Lower lobe of right lung (tissue), 2 donors: ENCODE data around the gene CGREF1. TPM values are rescaled to one million over a fixed set of nuclear protein-coding genes. Genes with fewer than 3 reads are reported as not detected.

Source experiments
- ATAC-seq, 2 donors: fragments of 200-7000 bp; cut with Tn5 transposase; one replicate each; pipeline ENCODE4 v1.9.1; 2020 to 2022; ENCODE audit warnings: mild to moderate bottlenecking in 2 of 2, moderate library complexity in 2 of 2
- DNase-seq: peaks from one replicate; pipeline ENCODE4 v3.0.0-alpha.2; 2020
- H3K27ac ChIP-seq: fragments of 200-600 bp; one replicate; pipeline ENCODE4 v1.8.0; 2022
- H3K27me3 ChIP-seq: fragments of 200-600 bp; one replicate; pipeline ENCODE4 v1.8.0; 2022; ENCODE audit warnings: low read depth
- H3K36me3 ChIP-seq: fragments of 200-600 bp; one replicate; pipeline ENCODE4 v1.8.0; 2022; ENCODE audit warnings: mild to moderate bottlenecking
- H3K4me1 ChIP-seq: fragments of 200-600 bp; one replicate; pipeline ENCODE4 v1.8.0; 2022
- H3K4me3 ChIP-seq: fragments of 200-600 bp; one replicate; pipeline ENCODE4 v1.8.0; 2022; ENCODE audit warnings: mild to moderate bottlenecking
- H3K9me3 ChIP-seq: fragments of 200-600 bp; one replicate; pipeline ENCODE4 v1.8.0; 2022
- CTCF ChIP-seq: fragments of 200-600 bp; IDR thresholded peaks from one replicate; pipeline ENCODE4 v1.8.0; 2022; ENCODE audit warnings: antibody characterized with exemption, mild to moderate bottlenecking
- intact Hi-C: fragments of 100-400 bp; cut with DNase I; formaldehyde crosslinking; loops from one replicate; pipeline ENCODE4 v1.11.0; 2022
- total RNA-seq: library from RNA; stranded (reverse); fragmentation: NEBNext Ultra II Directional; extraction: Animal tissue kit (Norgen Biotek cat#: 25700); gene quantifications from one replicate; pipeline ENCODE4 v1.2.1, GENCODE V29; 2021
- donor health status: DM: no; HTN: yes; CAD: no; lungs with severe emphysema.

The CGREF1 gene
- total RNA-seq, 1 donor from 2014 or later: 0.74 TPM

DNA sequence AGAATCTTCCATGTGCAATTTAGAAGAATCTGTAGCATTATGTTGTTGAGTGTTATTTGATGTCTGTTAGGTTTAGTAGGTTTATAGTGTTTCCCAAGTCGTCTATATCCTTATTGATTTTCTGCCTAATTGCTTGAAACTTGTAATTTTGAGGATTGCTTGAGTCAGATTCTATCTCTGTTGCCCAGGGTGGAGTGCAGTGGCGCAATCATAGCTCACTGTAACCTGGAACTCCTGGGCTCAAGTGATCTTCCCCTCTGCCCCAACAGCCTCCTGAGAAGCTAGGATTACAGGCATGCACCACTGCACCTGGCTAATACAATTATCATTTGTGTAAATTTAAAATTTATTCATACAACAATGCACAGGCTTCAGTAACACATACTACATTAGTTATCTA lies 26.8 kb upstream of the CGREF1 start:
- no peak for TF ChIP-seq CTCF
- Histone ChIP-seq H3K4me1 (no peaks in the 10 kb centered on the region), H3K9me3 (no peaks in the 10 kb centered on the region), H3K27ac (no peak overlapping the region), H3K36me3 (no peaks in the 10 kb centered on the region), H3K27me3 (peaks cover 8% of the 10 kb centered on the region), H3K4me3 (no peak overlapping the region)
- ATAC-seq (no peak), DNase-seq (no peak)
- intact Hi-C loops: no loop called here

GRCh38 chr2:27143285-27143684 lies 24.4 kb upstream of the CGREF1 start:
- intact Hi-C loops: no loop called here
- no peaks in the 10 kb centered on the region for H3K4me1 ChIP-seq
- ATAC-seq: no peak

DNA sequence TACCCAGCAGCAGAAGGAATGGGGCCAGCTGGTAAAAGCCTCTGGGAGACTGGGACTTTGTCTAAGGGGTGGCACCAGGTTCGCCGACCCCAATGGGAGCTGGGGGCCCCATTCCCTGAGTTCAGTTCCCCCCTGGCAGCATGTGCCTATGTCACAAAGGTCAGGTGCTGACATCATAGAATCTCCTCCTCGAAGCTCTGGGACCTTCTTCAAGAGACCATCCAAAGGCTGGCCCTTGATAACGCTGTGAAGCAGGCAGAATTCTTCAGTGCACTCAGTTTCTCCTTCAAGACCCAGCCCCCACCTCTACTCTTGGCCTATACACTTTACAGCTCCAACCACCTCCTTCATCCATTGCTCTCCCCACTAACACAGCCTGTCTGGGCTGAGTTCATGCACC lies 20.4 kb upstream of the CGREF1 start, which contains the start of gene PRR30:
Gene PRR30 (minus strand): TSS at position 101 of the 400 bp plus-strand sequence. CDS start 1,081 bp downstream, outside the sequence.
- DNase-seq (no peak), ATAC-seq (no peak)
- no peaks in the 10 kb centered on the region for H3K27me3 ChIP-seq
- intact Hi-C loops: no loop called here
- no peak within 1 kb of the TSS for H3K4me3 ChIP-seq
- H3K27ac ChIP-seq: no peak within 1 kb of the TSS
- H3K36me3 ChIP-seq: no peaks in the 10 kb centered on the region
- H3K9me3 ChIP-seq: no peaks in the 10 kb centered on the region
- no peak for TF ChIP-seq CTCF
- no peaks in the 10 kb centered on the region for H3K4me1 ChIP-seq

More at GRCh38 chr2:27143285-27143684, 24.4 kb upstream of the CGREF1 start:
- TF ChIP-seq CTCF: no peak
- H3K9me3 ChIP-seq: no peaks in the 10 kb centered on the region
- H3K4me3 ChIP-seq: no peak overlapping the region
- H3K36me3 ChIP-seq: no peaks in the 10 kb centered on the region
- DNase-seq: no peak
- H3K27me3 ChIP-seq: peaks cover 4% of the 10 kb centered on the region
- H3K27ac ChIP-seq: no peak overlapping the region

GRCh38 chr2:27138111-27138510 lies 19.2 kb upstream of the CGREF1 start:
- H3K27ac ChIP-seq: no peak overlapping the region
- no peak for TF ChIP-seq CTCF
- no peak for ATAC-seq
- DNase-seq: no peak
- H3K36me3 ChIP-seq: no peaks in the 10 kb centered on the region
- no peak overlapping the region for H3K4me3 ChIP-seq
- H3K4me1 ChIP-seq: peaks cover 8% of the 10 kb centered on the region
- no peaks in the 10 kb centered on the region for H3K27me3 ChIP-seq
- no peaks in the 10 kb centered on the region for H3K9me3 ChIP-seq
- intact Hi-C loops: no loop called here

GRCh38 chr2:27137322-27137935 lies 18.5 kb upstream of the CGREF1 start:
- no peak for TF ChIP-seq CTCF

More at GRCh38 chr2:27137322-27137935, 18.5 kb upstream of the CGREF1 start:
- Histone ChIP-seq H3K27ac (no peak overlapping the region), H3K27me3 (no peaks in the 10 kb centered on the region), H3K4me1 (peaks cover 15% of the 10 kb centered on the region), H3K4me3 (no peak overlapping the region), H3K9me3 (no peaks in the 10 kb centered on the region), H3K36me3 (peaks cover 4% of the 10 kb centered on the region)
- ATAC-seq: no peak
- DNase-seq: no peak
- intact Hi-C loops: no loop called here
